Nephron progenitor cell (in vitro differentiated cells): ENCODE measurements around the gene TBC1D16.
"Not testable (repeated sequence)": the region's sequence is repeated elsewhere in the genome, so short reads cannot be mapped to it uniquely, and the experiment has no call there.

ENCODE experiments used
- DNase-seq: peaks from one replicate; pipeline ENCODE4 v3.0.0; 2021
- H3K27ac Mint-ChIP-seq: 2 replicates; pipeline ENCODE4 v1.8.0; 2021; ENCODE audit warnings: mild to moderate bottlenecking, moderate library complexity, mixed read lengths
- H3K27me3 Mint-ChIP-seq: 2 replicates; pipeline ENCODE4 v1.8.0; 2021; ENCODE audit warnings: mild to moderate bottlenecking, low read depth, mixed read lengths; ENCODE audit not compliant: poor library complexity
- H3K36me3 Mint-ChIP-seq: 2 replicates; pipeline ENCODE4 v1.8.0; 2021; ENCODE audit warnings: low read depth, mixed read lengths
- H3K4me1 Mint-ChIP-seq: 2 replicates; pipeline ENCODE4 v1.8.0; 2021; ENCODE audit warnings: mixed read lengths
- H3K4me3 Mint-ChIP-seq: 2 replicates; pipeline ENCODE4 v1.8.0; 2021; ENCODE audit warnings: mild to moderate bottlenecking, moderate library complexity, mixed read lengths
- H3K9me3 Mint-ChIP-seq: 2 replicates; pipeline ENCODE4 v1.8.0; 2021; ENCODE audit warnings: mild to moderate bottlenecking, moderate library complexity, mixed read lengths
- CTCF ChIP-seq: fragments of 200-600 bp; sonication (generic); IDR thresholded peaks from 2 replicates; pipeline ENCODE4 v1.5.0; 2021; ENCODE audit warnings: antibody characterized with exemption

The TBC1D16 gene

GRCh38 chr17:79899584-79899983 lies 136.1 kb downstream of the TBC1D16 start:
- Mint-ChIP-seq H3K27me3 (peaks cover 66% of the 10 kb centered on the region), H3K36me3 (no peaks in the 10 kb centered on the region), H3K4me3 (no peak overlapping the region), H3K4me1 (no peaks in the 10 kb centered on the region), H3K27ac (no peak overlapping the region), H3K9me3 (peaks cover 15% of the 10 kb centered on the region)
- no peak for TF ChIP-seq CTCF
- no peak for DNase-seq

GRCh38 chr17:79897243-79898063 lies 138.2 kb downstream of the TBC1D16 start:
- no peak overlapping the region for H3K4me3 Mint-ChIP-seq
- no peaks in the 10 kb centered on the region for H3K36me3 Mint-ChIP-seq
- H3K4me1 Mint-ChIP-seq: peaks cover 4% of the 10 kb centered on the region
- no peak overlapping the region for H3K27ac Mint-ChIP-seq
- peaks cover 50% of the 10 kb centered on the region for H3K27me3 Mint-ChIP-seq
- no peak for DNase-seq
- no peak for TF ChIP-seq CTCF
- H3K9me3 Mint-ChIP-seq: peaks cover 15% of the 10 kb centered on the region

DNA sequence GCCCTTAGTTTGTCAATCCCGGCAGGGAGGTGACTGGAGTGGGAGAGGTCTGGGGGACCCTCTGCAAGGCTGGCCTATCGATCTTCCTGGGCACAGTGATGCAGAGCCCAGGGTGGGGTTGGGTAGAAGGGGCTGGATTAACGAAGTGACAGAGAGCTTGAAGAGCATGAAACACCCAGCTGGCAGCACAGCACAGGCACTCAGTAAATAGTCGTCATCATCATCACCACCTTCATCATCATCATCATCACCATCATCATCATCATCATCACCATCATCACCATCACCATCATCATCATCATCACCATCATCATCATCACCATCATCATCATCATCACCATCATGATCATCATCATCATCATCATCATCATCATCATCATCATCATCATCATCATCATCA lies 142.2 kb downstream of the TBC1D16 start:
- H3K4me1 Mint-ChIP-seq, H3K4me3 Mint-ChIP-seq, H3K36me3 Mint-ChIP-seq, H3K9me3 Mint-ChIP-seq, H3K27ac Mint-ChIP-seq, DNase-seq: not testable (repeated sequence)
- peaks cover 43% of the 10 kb centered on the region for H3K27me3 Mint-ChIP-seq

- H3K9me3 Mint-ChIP-seq: peaks cover 2% of the 10 kb centered on the region
- no peak for DNase-seq
- H3K36me3 Mint-ChIP-seq: no peaks in the 10 kb centered on the region
- H3K4me1 Mint-ChIP-seq: peaks cover 8% of the 10 kb centered on the region
- no peak for TF ChIP-seq CTCF
- H3K27me3 Mint-ChIP-seq: peaks cover 42% of the 10 kb centered on the region
- no peak overlapping the region for H3K4me3 Mint-ChIP-seq
- no peak overlapping the region for H3K27ac Mint-ChIP-seq
Observed at GRCh38 chr17:79892457-79893241, 143.0 kb downstream of the TBC1D16 start.

GRCh38 chr17:79891113-79891730 lies 144.4 kb downstream of the TBC1D16 start:
- H3K36me3 Mint-ChIP-seq: no peaks in the 10 kb centered on the region
- H3K9me3 Mint-ChIP-seq: no peaks in the 10 kb centered on the region
- TF ChIP-seq CTCF: no peak
- DNase-seq: no peak
- H3K4me3 Mint-ChIP-seq: no peak overlapping the region
- H3K27me3 Mint-ChIP-seq: peaks cover 40% of the 10 kb centered on the region
- H3K4me1 Mint-ChIP-seq: peaks cover 14% of the 10 kb centered on the region
- no peak overlapping the region for H3K27ac Mint-ChIP-seq

DNA sequence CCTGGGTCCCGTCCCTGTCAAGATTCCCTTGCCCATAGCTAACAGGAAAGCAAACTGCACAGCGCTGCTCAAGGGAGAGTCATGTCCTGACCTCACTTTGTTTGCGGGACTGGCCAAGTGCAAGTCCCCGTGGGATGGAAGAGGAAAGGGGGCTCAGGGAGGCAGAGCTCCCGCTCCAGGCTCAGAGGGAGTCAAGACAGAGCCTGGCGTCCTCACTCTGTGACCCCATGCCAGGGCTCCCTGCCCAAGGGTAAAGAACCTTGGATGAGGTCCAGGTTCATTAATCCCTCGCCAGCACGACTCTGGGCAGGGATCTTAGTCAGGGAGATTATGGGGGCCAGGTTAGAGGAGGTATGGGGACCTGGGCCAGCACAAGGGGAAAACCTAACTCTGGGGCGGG lies 145.0 kb downstream of the TBC1D16 start:
- peaks cover 40% of the 10 kb centered on the region for H3K27me3 Mint-ChIP-seq
- TF ChIP-seq CTCF: no peak
- no peak for DNase-seq
- H3K27ac Mint-ChIP-seq: no peak overlapping the region
- peaks cover 14% of the 10 kb centered on the region for H3K4me1 Mint-ChIP-seq
- H3K9me3 Mint-ChIP-seq: no peaks in the 10 kb centered on the region
- no peaks in the 10 kb centered on the region for H3K36me3 Mint-ChIP-seq
- no peak overlapping the region for H3K4me3 Mint-ChIP-seq
